CD4-positive, alpha-beta T cell treated with Interleukin-21 for 1 hour (primary cell): ENCODE results near the gene AKNA.

Experiments
- DNase-seq: peaks from one replicate; pipeline ENCODE4 v3.0.0-alpha.2; 2020

Gene AKNA

DNA sequence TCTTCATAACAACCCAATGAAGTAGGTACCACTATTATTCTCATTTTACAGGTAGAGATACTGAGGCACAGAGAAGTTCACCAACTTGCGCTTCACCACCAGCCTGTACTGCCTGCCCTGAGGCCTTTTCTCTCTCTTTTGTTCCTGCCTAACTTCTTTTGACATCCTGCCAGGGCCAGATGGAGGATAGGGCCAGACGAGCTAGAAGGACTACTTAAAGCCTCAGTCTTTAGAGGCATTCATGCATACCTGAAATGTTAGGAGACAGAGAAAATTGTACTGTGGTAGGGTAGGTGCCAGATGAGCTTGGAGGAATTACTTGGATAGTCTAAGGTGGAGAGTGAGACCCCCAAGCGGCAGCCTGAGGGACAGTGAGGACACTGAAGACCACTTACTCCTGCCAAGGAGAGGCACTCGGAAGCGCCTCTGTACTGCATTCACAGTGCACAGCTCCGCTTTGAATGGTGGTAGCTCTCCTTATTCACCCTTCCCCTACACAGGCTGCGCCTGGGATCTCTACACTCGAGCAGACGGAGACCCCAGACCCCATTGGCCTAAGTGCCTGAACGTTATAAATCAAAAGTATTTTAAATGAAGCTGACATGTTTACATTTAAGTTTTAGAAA lies 71.1 kb downstream of the AKNA start:
- DNase-seq, result no peak

DNA sequence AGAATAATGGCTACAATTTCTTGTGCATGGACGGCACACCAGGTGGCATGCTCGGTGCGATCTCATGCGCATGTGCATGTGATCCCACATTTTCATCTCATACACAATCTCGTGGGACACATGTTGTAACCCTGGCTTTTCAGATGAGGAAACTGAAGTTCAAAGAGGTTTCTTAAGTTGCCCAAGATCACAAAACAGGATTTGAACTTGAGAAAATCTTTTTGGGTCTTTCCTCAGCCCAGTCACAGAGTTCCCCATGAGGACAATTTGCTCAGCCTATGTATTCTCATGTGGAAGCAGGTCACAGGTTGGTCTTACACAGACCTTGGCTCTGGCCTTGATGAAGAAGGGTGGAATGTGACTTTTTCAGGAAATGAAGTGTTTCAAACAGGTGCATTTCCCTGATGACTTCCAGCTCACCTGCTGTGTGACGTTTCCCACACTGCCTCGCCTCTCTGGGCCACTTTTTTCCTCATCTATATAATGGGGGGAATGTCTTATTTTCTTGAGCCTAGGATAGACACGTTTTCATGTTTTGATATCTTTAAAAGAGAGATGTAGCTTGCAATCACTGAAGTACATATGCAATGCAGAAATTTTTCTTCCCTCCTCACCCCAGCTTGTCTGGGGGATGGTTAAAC lies 71.9 kb downstream of the AKNA start:
- no peak for DNase-seq

DNA sequence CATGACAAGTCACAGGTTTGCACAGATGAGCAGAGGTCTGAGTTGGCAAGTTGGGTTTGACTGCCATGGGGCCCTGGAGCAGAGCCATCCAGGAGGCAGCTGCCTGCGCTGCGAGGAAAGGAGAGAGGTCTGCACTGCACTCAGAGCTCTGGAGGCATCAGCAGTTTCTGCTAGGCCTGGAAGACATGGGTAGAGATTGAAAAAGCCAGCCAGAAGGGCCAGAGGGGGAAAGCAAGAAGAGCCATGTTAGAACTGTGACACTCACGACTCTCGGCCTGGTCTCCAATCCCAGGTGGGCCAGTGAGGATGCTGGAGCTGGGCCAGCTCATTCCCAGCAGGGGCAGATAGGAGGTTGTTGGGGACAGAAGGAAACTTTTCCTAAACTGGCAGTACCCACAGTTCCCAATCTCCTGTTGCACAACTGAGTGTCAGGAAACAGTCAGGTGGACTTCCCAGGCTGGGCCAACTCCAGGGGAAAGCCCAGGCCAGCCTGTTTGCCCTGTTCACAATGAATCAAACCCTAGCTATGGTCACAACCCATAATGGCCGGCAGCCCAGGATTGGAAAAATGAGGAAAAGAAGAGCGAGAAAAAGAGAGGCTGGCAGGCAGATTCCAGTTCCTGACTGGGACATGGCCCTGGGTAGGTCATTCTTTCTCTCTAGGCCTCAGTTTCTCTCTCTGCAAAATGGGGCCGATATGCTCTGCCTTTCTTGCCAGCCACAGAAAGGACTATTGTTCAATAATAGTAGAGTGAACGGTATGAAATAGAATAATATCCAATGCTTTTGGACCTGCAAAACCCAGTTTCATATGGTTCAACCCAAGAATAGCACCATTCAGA lies 72.7 kb downstream of the AKNA start:
- DNase-seq, result no peak

DNA sequence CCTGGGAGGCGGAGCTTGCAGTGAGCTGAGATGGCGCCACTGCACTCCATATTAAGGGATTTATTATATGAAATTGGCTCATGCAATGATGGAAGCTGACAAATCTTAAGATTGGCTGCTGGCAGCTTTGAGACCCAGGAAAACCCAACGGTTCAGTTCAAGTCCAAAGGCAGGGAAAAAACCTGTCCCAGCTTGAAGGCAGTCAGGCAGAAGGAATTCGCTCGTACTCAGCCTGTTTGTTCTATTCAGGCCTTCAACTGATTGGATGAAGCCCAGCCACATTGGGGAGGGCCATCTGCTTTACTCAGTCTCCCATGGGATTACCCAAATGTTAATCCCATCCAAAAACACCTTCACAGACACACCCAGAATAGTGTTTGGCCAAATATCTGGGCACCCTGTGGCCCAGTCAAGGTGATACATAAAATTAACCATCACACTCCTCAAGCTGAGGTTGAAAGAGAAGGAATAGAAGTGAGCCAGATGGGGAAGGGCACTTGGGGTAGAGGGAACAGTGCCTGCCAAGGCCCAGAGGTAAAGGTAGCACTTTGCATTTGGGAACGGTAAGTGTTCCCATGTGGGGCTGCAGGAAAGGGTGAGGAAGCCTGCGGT lies 73.4 kb downstream of the AKNA start:
- DNase-seq, result no peak

GRCh38 chr9:114313186-114313585 lies 74.6 kb downstream of the AKNA start:
- no peak for DNase-seq

GRCh38 chr9:114312513-114312875 lies 75.3 kb downstream of the AKNA start:
- DNase-seq, result no peak

DNA sequence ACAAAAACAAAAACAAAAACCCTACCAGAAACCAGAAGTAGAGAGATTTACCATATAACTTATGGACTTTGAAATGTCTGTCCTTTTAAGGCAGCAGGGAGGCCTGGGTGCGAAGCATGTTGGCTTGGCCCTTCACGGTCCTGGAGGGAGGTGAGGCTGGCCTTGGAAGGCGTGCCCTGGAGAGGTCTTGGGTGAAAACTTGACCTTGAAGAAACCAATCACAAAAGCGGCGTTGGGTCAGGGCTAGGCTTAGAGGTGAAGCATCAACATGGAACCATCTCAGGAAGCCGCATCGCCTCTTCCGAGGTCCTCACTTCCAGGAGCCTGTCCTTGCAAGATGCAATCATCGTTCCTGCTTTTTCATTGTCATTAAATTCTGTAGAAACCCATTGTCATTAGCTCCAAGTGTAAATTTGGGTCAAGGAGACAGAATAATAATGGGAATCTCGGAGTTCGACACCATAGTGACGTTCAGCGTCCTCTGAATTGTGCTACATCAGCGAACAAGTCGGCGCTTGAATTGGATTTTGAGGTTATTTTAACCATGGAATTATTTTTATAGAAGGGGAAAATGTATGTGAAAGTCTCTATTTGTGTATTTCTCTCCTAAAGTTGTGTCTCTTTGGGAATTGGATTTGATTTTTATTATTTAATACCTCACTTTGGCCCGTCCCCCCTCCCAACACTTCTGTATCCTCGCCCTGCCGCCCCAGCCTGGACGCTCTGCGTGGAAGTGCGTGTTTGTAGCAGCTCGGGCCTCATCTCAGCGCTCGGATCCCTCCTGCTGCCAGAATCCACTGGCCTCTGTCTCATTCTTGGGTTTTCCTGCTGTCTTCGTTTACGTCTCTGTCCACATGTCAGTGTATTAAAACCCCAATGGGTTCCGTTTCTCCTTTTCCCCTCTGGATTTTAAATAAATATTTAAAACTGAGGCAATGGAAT lies 75.9 kb downstream of the AKNA start:
- DNase-seq, result no peak

DNA sequence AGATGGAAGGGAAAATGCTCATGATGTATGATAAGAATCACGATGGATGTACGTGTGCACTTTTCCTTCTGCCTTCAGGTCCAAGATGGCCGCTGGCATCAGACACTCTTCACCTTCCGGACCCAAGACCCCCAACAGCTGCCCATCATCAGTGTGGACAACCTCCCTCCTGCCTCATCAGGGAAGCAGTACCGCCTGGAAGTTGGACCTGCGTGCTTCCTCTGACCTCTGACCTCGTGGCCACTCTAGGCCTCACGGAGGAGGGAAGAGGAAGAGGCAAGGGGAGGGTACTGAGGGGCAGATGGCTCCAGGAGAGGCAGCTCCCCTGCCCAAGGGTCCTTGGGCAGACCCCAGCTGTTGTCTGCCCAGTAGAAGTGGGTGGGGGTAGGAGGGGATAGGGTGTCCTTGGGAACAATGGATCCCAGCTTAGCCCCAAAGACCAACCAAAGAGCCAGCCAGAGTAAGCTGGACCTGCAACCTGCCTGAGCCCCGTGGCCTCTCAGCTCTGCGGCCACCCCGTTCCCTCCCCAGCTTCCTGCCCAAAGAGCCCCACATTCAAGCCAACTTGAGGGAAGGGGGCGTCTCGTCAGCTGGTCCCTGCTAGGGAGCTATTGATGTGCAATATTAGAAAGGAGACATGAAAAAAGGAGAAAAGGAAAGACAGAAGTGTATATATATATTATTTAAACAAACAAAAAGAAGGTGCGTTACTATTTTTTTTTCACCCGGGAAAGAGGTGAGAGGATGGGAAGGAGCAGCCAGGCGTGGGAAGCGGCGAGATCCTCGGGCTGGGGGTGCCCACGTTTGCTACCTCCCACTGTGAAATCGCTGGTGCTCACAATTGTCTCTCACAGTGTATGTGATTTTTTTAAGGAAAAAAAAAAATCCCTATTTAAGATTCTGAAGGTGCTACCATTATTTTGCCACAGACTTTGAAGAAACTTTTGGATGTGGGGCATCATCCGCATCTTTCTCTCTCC lies 77.0 kb downstream of the AKNA start:
- DNase-seq, result no peak

- no peak for DNase-seq
These were observed 78.7 kb downstream of the AKNA start for GRCh38 chr9:114309096-114309495.

DNA sequence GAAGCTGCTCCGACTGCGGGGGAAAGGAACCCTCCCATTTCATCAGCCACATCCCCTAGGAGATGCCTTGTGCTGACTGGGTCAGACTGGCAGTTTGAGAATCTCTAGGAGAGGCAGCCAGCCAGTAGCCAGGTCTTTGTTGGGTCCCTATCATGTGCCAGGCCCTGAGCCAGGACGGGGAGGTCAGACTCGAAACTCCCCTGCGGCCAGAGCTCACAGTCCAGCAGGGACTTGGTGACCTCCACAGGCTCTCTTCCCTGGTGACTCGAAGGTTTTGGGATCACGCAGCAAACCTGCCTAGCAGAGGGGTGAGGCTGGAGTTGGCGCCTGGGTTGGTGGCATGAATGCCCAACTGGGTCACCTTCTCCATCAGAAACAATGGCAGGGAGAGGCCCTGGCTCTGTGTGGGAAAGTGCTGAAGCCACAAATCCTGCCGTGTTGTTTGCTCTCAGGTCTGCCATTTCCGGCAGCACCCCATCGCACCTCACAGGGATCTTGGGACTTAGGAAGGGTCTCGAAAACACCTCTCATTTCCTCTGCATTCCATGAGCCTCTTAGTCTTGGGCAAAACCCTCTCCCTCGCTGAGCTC lies 79.3 kb downstream of the AKNA start:
- DNase-seq, result no peak

GRCh38 chr9:114307899-114308267 lies 79.9 kb downstream of the AKNA start:
- DNase-seq, result no peak

DNA sequence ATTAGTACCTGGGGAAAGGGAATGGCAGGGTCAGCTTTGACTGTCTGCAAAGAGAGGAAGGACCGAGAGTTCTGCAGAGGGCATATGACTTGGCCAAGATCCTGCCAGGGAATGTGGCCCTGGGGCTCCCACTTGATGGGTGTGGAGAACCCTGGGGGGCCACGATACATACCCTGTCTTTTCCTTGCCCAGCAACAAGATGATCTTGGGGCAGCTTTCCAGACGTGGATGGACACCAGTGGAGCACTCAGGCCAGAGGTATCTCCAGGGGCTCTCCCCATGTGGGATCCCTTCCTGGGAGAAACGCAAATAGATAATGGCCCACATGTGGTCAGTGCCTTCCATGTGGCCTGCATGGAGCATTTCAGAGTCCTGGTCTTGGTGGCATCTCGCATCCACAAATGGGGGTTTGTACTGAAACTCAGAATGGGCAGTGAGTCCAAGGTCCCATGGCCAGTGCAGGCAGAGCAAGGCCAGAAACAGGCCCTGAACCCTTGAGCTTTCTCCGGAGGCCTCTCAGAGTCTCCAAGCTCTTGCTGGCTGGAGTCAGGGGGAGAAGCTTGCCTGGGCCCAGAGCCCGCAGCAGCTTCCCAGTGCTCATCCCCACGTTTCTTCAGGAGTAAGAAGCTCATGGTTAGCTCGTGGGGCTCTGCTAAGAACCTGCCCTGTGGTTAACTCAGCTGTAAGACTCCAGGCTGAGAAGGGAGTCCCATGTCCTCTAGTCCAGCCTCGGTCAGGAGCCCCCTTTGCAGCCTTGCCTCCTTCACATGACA lies 83.2 kb downstream of the AKNA start:
- no peak for DNase-seq

DNA sequence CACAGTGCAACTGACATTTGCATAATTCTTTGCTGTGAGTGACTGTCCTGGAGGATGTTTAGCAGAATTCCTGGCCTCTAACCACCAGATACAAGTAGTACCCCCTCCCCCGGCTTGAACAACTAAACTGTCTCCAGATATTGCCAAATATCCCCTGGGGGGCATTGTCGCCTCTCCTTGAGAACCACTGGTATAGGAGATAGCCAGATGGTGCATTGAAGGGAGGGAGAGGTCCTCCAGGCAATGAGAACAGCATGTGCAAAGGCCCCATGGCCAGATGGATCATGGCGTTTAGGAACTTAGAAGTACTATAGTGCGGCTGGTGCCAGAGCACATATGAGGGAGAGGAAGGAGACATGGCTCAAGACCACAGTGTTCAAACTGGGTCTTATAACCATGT lies 83.8 kb downstream of the AKNA start:
- no peak for DNase-seq

DNA sequence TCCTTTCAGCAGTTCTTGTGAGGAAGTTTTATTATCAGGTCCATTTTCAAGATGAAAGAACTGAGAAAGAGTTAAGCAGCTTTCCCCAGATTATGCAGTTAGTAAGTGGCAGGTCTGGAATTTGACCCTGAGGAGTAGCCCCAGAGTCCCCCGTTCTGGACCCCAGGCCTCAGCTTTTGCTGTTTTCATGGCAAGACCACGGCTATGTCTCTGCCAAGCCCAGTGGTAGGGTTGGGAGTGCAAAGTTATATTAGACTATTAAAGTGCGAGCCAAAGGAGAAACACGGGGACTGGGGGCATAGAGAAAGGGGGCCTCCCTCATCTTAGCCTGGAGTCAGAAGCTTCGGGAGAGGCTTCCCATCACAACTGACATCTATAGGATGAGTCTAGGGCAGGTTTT lies 84.2 kb downstream of the AKNA start:
- no peak for DNase-seq

- no peak for DNase-seq
These were observed 85.1 kb downstream of the AKNA start for GRCh38 chr9:114302727-114303126.

DNA sequence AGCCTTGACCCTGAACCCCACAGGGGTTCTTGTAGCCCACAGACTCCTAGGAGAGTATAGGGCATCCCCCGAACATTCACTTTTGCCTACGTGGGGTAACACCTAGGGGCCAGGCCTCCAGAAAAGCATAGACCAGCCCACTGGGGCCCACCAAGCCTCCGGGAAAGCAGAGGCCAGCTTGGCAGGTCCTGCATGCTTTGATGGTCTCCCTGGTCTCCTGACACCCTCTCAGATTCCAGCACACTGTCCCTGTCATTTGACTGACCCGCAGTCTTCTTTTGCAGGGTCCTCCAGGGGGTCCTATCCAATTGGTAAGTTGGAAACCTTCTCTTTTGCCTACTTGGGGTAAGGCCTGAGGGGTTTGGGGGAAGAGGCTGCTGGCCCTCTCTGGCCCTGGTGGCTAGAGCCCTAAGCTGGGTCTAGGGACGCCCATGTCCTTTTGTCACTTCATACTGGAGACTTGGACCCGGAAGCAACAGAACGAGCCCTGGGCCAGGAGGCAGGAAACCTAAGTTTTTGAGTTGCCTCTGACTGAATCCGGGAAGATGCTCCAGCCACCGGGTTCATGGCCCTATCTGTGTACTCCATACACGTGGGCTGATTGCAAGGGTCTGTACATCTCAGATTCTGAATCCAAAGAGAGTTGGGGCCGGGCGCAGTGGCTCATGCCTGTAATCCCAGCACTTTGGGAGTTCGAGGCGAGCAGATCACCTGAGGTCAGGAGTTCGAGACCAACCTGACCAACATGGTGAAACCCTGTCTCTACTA lies 85.8 kb downstream of the AKNA start:
- DNase-seq, result no peak

DNA sequence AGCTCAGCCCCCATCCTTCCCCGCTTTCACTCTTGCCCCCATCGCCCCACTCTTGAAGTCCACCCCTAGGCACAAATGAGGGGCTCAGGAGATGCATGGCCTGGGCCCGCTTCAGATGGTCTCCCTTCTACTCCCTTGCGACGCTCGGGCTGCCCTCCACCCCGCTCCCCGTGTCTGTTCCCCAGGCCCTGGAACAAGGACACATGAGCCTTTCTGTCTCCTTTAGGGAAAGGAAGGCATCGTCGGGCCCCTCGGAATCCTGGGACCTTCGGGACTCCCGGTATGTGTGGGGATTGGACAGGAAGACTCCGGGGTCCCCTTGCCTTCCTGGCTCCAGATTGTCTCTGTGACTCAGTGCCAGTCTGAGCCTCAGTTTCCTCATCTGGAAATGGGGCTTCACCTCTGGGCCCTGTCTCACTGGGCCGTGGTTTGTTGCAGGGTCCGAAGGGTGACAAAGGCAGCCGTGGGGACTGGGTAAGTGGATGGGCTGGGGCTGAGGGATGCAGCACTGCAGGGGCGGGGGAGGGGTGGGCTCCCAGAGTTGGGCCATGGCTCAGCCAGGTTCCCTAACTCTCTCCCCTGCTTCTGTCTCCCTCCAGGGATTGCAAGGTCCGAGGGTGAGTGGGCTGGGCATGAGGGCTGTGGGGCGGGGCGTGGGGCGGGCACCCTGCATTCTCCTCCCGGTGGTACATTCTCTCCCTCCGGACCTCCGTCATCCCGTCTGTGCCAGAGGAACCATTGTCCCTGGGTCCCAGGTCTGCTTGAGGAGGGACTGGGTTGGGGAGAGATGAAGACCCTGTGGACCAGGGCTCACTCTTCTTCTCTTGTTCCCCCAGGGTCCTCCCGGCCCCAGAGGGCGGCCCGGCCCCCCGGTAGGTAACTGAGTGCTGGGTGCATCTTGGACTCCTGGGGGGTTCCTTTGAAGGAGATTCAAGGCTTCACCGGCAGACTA lies 86.7 kb downstream of the AKNA start:
- no peak for DNase-seq

DNA sequence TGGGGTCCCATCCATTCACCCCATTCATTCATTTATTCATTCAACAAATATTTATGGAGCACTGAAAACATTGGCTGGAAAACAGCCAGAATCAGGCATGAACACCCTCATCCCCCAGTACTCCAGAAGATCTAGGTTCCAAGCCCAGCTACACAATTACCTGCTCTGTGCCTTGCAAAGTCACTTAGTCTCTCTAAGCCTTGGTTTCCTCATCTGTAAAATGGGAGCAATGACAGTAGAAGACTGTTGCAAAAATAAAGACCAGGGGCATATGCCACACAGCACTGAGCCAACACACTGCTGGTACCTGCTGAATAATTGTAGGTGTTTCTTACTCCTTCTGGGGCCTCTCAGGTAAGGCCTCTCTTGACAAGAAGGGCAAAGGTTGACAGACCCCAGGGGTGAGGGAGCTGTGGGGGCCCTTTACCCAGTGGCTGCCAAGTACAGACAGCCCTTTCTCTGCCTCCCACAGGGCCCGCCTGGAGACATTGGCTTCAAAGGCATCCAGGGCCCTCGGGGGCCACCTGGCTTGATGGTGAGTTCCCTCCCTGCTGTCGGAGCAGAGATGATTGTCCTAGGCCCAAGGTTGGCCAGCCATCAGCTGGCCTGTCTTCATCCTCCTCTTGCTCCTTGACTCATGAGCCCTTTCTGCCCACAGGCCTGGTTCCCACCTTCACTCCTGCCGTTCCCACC lies 87.5 kb downstream of the AKNA start:
- no peak for DNase-seq
